Smooth muscle cell (in vitro differentiated cells): ENCODE data around the gene SGK1. TPM values are rescaled to one million over a fixed set of nuclear protein-coding genes. Genes with fewer than 3 reads are reported as not detected.

Experiments
- DNase-seq: peaks from one replicate; lab custom pipeline; 2025; ENCODE audit not compliant: unreplicated experiment; lab: John Stamatoyannopoulos, UW
- H2AFZ ChIP-seq: fragments of 200-600 bp; sonication (generic); 2 replicates; pipeline ENCODE4 v1.6.0; 2016; ENCODE audit warnings: antibody characterized with exemption, low read depth, mild to moderate bottlenecking
- H3F3A ChIP-seq: fragments of 200-600 bp; sonication (generic); 2 replicates; pipeline ENCODE4 v1.6.0; 2017; ENCODE audit warnings: antibody characterized with exemption, low read depth
- H3K27ac ChIP-seq: fragments of 200-600 bp; sonication (generic); 2 replicates; pipeline ENCODE4 v1.5.1; 2016; ENCODE audit warnings: low read depth, mild to moderate bottlenecking
- H3K27me3 ChIP-seq: fragments of 200-600 bp; sonication (generic); 2 replicates; pipeline ENCODE4 v1.6.1; 2016; ENCODE audit warnings: low read depth, mild to moderate bottlenecking
- H3K36me3 ChIP-seq: fragments of 200-600 bp; sonication (generic); 2 replicates; pipeline ENCODE4 v1.5.1; 2016; ENCODE audit warnings: low read depth
- H3K4me1 ChIP-seq: fragments of 200-600 bp; sonication (generic); 2 replicates; pipeline ENCODE4 v1.5.1; 2016; ENCODE audit warnings: low read depth
- H3K4me2 ChIP-seq: fragments of 200-600 bp; sonication (generic); 2 replicates; pipeline ENCODE4 v1.6.0; 2016; ENCODE audit warnings: mild to moderate bottlenecking
- H3K4me3 ChIP-seq: fragments of 200-600 bp; sonication (generic); 2 replicates; pipeline ENCODE4 v1.5.1; 2016; ENCODE audit warnings: mild to moderate bottlenecking
- H3K79me2 ChIP-seq: fragments of 200-600 bp; sonication (generic); 2 replicates; pipeline ENCODE4 v1.6.0; 2016; ENCODE audit warnings: low read depth, mild to moderate bottlenecking
- H3K9ac ChIP-seq: fragments of 200-600 bp; sonication (generic); 2 replicates; pipeline ENCODE4 v1.6.0; 2016; ENCODE audit warnings: low read depth
- H3K9me3 ChIP-seq: fragments of 200-600 bp; sonication (generic); replicated peaks from 2 replicates; pipeline ENCODE4 v1.5.1; 2016; ENCODE audit warnings: low read depth
- H4K20me1 ChIP-seq: fragments of 200-600 bp; sonication (generic); 2 replicates; pipeline ENCODE4 v1.6.0; 2016; ENCODE audit warnings: low read depth
- WGBS: methylation state at CpG from one replicate; pipeline ENCODE4 v1.1.7; 2016; ENCODE audit warnings: low lambda C conversion rate; 5-methylcytosine and 5-hydroxymethylcytosine counted together
- polyA plus RNA-seq: library from polyadenylated mRNA; unstranded; fragments of >200 nt; fragmentation: Nextera tagmentation; extraction: Ambion mirVana; gene quantifications from 2 replicates; pipeline ENCODE4 v1.2.1, GENCODE V29; 2016
- total RNA-seq: library from RNA; depleted of rRNA; stranded (reverse); fragments of >200 nt; gene quantifications from 2 replicates; pipeline ENCODE4 v1.2.3, GENCODE V29; 2014
- TF ChIP-seq, protein P1 (sequence below): fragments of 200-600 bp; sonication (generic); IDR thresholded peaks from 2 replicates; pipeline ENCODE4 v1.5.1; 2017; ENCODE audit warnings: borderline replicate concordance, mild to moderate bottlenecking, antibody characterized with exemption; ENCODE audit not compliant: insufficient read depth, poor library complexity, severe bottlenecking

The SGK1 gene
- total and polyA plus RNA-seq, 2 experiments from 2014 or later, result 18.9 to 109 TPM

DNA sequence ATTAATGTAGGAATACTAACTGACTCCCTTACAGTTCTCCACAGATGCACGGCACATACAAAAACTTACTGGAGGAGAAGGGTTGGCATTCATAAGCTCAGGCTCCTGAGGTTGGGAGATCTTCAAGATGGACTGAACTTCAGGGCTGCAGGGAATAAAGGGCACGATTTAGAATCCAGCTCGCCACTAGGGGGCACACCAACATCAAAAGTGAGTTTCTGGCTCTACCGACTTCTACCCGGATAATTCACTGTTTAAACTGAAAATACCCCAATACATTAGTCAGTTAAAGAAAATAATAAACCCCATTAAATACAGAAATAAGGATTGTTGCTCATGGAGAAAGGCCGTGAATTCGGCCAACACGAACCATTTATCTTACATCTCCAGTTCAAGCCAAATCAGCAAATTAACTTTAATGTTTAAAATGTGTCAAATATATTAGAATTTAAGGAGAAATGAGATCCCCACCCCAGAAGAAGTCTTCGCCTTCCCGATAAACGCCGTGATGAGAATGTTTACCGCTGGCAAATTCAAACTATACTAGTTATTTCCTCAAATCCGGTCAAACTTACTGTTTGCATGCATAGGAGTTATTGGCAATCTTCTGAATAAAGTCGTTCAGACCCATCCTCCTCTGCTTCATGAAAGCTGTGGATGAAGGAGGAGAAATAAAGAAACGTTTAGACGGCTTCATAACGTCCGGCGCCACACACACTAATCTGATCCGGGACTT, 143.8 kb downstream of the SGK1 start:
- Histone ChIP-seq H3K4me3 (peak overlapping the region; percentile 70), H3K27ac (peak overlapping the region; percentile 55), H3K79me2 (peaks cover 12% of the 10 kb centered on the region), H3K4me1 (peaks cover 10% of the 10 kb centered on the region), H3K9me3 (no peaks in the 10 kb centered on the region), H3F3A (peaks cover 6% of the 10 kb centered on the region), H3K4me2 (peak overlapping the region; percentile 88), H3K36me3 (no peaks in the 10 kb centered on the region), H3K9ac (peak overlapping the region; percentile 70), H2AFZ (peak overlapping the region; percentile 29), H3K27me3 (no peaks in the 10 kb centered on the region), H4K20me1 (peaks cover 41% of the 10 kb centered on the region)
- 2% methylated on average over 21 of the region's 21 CpGs for WGBS
- peak; percentile 62 for DNase-seq
- TF ChIP-seq, protein P1, sequence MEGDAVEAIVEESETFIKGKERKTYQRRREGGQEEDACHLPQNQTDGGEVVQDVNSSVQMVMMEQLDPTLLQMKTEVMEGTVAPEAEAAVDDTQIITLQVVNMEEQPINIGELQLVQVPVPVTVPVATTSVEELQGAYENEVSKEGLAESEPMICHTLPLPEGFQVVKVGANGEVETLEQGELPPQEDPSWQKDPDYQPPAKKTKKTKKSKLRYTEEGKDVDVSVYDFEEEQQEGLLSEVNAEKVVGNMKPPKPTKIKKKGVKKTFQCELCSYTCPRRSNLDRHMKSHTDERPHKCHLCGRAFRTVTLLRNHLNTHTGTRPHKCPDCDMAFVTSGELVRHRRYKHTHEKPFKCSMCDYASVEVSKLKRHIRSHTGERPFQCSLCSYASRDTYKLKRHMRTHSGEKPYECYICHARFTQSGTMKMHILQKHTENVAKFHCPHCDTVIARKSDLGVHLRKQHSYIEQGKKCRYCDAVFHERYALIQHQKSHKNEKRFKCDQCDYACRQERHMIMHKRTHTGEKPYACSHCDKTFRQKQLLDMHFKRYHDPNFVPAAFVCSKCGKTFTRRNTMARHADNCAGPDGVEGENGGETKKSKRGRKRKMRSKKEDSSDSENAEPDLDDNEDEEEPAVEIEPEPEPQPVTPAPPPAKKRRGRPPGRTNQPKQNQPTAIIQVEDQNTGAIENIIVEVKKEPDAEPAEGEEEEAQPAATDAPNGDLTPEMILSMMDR, result peak; percentile 92

- peaks cover 10% of the 10 kb centered on the region for H3K4me1 ChIP-seq
- DNase-seq, result no peak
- H3K27ac ChIP-seq, result no peak overlapping the region
- H3K79me2 ChIP-seq, result peaks cover 12% of the 10 kb centered on the region
- peaks cover 41% of the 10 kb centered on the region for H4K20me1 ChIP-seq
- peak overlapping the region; percentile 9 for H3K9ac ChIP-seq
- H3F3A ChIP-seq, result peaks cover 6% of the 10 kb centered on the region
- H3K27me3 ChIP-seq, result no peaks in the 10 kb centered on the region
- H3K4me3 ChIP-seq, result peak overlapping the region; percentile 70
- peak overlapping the region; percentile 88 for H3K4me2 ChIP-seq
- no peak overlapping the region for H2AFZ ChIP-seq
- TF ChIP-seq, protein P1, result no peak
- WGBS, result 70% methylated on average over 4 of the region's 4 CpGs
- H3K9me3 ChIP-seq, result no peaks in the 10 kb centered on the region
- H3K36me3 ChIP-seq, result no peaks in the 10 kb centered on the region
Observed at GRCh38 chr6:134173366-134173725, 144.6 kb downstream of the SGK1 start.

DNA sequence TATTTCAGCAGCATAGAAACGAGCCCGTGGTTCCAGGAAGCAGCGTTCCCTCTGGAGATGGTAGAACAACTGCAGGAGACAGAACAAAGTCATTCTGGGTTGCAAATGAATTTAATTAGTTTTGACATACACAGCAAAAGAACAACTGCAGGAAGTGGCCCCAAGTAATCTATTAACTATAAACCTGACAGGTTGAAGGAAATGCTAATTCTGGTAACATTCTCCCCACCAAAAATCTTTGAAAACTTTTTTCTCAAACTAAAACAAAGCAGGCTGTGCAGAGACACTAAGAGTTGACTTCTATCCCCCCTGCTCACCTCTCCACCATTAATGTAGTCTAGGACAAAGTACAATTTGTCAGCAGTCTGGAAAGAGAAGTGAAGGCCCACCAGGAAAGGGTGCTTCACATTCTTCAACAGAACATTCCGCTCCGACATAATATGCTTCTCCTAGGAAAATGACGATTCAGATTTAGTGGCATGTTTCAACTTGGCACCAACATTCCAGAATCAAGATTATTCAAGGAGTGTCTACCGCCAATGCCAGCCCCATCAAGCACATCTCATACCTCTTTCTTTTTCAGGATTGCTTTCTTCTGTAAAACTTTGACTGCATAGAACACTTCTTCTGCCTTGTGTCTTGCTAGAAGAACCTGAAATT, 145.1 kb downstream of the SGK1 start:
- WGBS, result 66% methylated on average over 7 of the region's 7 CpGs
- H4K20me1 ChIP-seq, result peaks cover 41% of the 10 kb centered on the region

More for the DNA sequence above, 145.1 kb downstream of the SGK1 start:
- Histone ChIP-seq H3K9me3 (no peaks in the 10 kb centered on the region), H3K4me2 (peak overlapping the region; percentile 88), H2AFZ (no peak overlapping the region), H3K27me3 (no peaks in the 10 kb centered on the region), H3K4me1 (peaks cover 10% of the 10 kb centered on the region), H3F3A (peaks cover 6% of the 10 kb centered on the region), H3K79me2 (peaks cover 12% of the 10 kb centered on the region), H3K27ac (no peak overlapping the region), H3K36me3 (no peaks in the 10 kb centered on the region), H3K9ac (no peak overlapping the region), H3K4me3 (peak overlapping the region; percentile 70)
- no peak for DNase-seq
- TF ChIP-seq, protein P1, result no peak
